DMS53 treated with DMSO at 0.1 percent for 48 hours (cell line): Measurements from ENCODE around the gene TNIP2.

Source experiments
- DNase-seq: peaks from one replicate; lab custom pipeline; 2025; ENCODE audit not compliant: unreplicated experiment; lab: John Stamatoyannopoulos, UW

The TNIP2 gene

GRCh38 chr4:2721586-2721985 is 34.5 kb downstream of the TNIP2 start:
- DNase-seq: no peak

GRCh38 chr4:2716236-2716635 is 39.9 kb downstream of the TNIP2 start:
- no peak for DNase-seq

DNA sequence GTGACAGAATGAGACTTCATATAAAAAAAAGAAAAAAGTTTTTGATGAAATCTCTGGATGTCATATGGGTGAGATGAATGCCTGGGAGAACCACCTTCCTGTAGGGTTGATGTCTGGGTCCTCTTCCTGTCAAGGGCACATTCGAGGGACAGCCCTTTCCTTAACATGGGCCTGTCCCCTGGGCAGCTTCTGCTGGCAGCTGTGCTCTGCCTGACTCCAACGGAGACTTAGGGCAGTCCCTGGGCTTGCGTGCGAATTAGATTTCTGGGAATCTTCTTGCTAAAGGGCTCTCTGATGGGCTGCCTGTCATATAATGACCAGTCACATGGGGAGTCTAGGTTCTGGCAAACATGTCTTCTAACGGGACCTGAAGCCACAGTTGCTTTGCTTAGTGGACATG is 40.7 kb downstream of the TNIP2 start:
- no peak for DNase-seq

DNA sequence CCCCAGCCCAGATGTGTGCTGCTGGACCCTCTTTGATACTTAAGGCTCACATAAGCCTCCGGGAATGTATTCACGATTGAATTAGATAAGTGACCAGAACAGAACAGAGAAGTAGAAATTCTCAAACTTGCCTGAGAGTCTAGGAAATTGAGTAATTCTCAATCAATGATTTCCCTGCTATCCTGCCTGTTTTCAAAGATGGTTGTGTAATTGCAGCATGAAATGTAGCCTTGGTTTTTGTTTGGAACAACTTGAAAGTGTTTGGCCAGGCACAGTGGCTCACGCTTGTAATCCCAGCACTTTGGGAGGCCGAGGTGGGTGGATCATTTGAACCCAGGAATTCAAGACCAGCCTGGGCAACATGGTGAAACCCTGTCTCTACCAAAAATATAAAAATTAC is 41.2 kb downstream of the TNIP2 start:
- DNase-seq: no peak

DNA sequence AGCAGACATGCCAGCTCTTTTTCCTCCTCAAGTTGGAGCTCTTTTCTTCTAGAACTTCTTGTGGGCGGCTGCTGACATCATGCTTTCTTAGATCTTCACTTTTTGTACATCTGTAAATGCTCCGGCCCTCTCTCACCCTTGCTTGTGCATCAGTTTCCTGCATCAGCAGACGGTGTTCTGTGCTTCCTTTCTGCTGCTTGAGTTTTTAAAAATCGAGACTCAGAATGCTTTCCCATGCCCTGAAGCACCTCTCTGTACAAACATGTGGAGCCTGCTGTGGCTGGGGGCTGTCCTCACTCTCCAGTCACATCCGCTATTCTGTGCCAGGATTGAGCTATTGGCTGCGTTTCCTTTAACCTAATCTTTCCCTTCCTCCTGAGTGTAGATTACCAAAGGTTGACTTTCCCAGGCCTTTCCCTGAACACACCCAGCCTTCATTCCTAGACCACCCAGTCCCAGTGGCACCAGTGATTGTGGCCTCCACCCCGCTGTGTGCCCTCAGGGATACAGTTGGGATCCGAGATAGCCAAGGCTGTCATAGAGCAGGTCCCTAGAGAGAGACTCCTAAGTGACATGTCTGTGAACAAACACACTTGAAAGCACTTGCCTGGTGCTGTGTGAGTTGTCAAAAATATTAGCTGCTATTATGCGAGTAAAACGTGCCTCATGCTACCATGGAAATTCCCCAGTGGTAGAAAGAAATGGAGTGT is 41.9 kb downstream of the TNIP2 start:
- DNase-seq: no peak

GRCh38 chr4:2713337-2713736 is 42.8 kb downstream of the TNIP2 start:
- no peak for DNase-seq

GRCh38 chr4:2712261-2712842 is 43.8 kb downstream of the TNIP2 start:
- no peak for DNase-seq

GRCh38 chr4:2702770-2703169 is 53.4 kb downstream of the TNIP2 start:
- DNase-seq: no peak

GRCh38 chr4:2702361-2702760 is 53.8 kb downstream of the TNIP2 start:
- DNase-seq: no peak

DNA sequence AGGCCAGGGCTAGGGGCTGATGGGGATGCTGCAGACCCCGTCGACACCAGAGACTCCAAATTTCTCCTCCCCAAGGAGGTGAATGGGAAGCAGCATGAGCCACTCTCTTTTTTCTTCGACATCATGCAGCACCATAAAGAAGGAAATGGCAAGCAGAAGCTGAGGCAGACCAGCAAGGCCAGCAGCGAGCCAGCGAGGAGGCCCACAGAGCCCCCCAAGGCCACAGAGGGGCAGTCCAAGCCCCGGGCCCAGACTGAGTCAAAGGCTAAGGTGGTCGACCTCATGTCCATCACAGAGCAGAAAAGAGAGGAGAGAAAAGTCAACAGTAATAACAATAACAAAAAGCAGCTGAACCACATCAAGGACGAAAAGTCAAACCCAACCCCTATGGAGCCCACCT is 56.1 kb downstream of the TNIP2 start:
- no peak for DNase-seq

GRCh38 chr4:2699534-2699933 is 56.6 kb downstream of the TNIP2 start:
- no peak for DNase-seq

DNA sequence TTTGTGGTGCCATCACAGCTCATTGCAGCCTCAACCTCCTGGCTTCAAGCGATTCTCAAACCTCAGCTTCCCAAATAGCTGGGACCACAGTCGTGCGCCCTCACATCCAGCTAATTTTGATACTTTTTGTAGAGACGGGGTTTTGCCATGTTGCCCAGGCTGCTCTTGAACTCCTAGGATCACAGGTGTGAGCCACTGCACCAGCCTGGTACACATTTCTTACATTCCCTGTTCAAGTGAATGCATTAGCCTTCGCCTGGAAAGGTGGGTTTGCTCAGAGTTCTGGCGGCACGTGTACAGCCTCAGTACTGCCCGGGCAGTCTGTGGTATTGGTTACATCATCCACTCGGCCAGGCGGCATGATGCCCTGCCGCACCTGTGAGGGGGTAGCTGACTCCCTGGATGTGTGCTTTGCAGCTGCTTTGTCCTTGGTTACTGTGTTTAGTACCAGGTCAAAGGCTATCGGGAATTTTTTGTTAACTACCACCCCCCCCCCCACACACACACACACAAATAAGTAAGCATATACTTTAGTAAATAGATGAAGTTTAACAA is 57.1 kb downstream of the TNIP2 start:
- no peak for DNase-seq

GRCh38 chr4:2698504-2698903 is 57.6 kb downstream of the TNIP2 start:
- DNase-seq: no peak

DNA sequence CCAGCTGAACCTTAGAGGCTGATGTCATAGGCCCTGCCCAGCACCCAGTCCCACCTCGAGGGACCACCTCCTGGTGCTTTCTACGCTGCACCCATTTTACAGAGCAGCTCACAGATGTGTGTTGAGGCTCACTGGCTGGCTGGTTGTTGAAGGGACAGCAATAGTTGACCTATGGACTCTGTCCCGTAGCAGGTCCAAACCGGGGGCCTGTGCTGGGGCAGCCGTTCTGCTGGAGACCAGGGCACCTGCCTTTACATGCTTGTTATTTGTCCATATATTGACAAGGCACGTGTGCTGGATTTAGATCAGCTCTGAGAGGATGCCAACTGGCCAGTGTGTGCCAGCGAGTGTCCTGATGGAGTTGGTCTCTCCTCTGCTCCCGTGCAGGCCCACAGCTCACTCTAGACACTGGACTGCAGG is 58.1 kb downstream of the TNIP2 start:
- no peak for DNase-seq

DNA sequence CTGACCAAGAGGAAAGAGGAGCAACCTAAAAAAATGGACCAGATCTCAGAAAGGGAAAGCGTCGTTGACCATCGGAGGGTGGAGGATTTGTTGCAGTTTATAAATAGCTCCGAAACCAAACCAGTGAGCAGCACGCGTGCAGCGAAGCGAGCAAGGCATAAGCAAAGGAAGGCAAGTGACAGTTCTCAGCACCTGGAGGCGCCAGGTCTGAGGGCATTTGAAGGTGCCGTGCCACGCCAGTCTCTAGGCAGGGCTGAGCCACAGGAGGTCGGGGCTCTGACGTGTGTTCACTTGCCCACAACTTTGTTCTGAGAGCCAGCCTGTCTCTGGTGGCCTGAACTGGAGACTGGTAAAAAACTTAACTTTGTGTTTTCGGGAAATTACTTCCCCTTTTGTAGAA is 59.7 kb downstream of the TNIP2 start:
- no peak for DNase-seq

- no peak for DNase-seq
Observed at GRCh38 chr4:2695346-2696060, 60.6 kb downstream of the TNIP2 start.

GRCh38 chr4:2694691-2695090 is 61.4 kb downstream of the TNIP2 start:
- DNase-seq: no peak

DNA sequence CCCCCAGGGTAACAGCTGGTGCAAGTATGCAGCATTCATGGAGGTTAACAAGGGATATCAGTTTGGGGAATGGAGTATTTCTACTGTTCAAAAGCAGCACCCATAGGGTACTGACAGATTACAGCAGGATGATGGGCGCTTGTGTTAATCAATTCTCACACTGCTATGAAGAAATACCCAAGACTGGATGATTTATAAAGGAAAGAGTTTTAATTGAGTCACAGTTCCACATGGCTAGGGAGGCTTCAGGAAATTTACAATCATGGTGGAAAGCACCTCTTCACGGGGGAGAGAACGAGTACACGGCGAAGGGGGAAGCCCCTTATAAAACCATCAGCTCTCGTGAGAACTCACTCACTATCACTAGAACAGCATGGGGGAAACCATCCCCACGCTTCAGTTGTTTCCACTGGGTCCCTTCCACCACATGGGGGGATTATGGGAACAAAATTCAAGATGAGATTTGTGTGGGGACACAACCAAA is 64.1 kb downstream of the TNIP2 start:
- DNase-seq: no peak
